DND-41 (cell line): ENCODE data around the gene CEMIP.

ENCODE experiments used
- ATAC-seq: fragments of 200-7000 bp; cut with Tn5 transposase; 3 replicates; pipeline ENCODE4 v1.9.1; 2021; ENCODE audit warnings: low read depth; ENCODE audit not compliant: insufficient read depth
- DNase-seq: peaks from one replicate; pipeline ENCODE4 v3.0.0-alpha.2; 2020
- H2AFZ ChIP-seq: 2 replicates; pipeline ENCODE4 v1.6.0; 2012; ENCODE audit warnings: low read depth, low read length
- H3K27ac ChIP-seq: 2 replicates; pipeline ENCODE4 v1.5.1; 2012; ENCODE audit warnings: low read length, inconsistent platforms
- H3K27me3 ChIP-seq: fragments of 200-600 bp; sonication (generic); 2 replicates; pipeline ENCODE4 v1.6.0; 2012; ENCODE audit warnings: low read length, mild to moderate bottlenecking, inconsistent platforms; ENCODE audit not compliant: insufficient read depth, poor library complexity
- H3K36me3 ChIP-seq: 2 replicates; pipeline ENCODE4 v1.5.1; 2012; ENCODE audit warnings: low read length, inconsistent platforms; ENCODE audit not compliant: insufficient read depth
- H3K4me1 ChIP-seq: 2 replicates; pipeline ENCODE4 v1.5.1; 2012; ENCODE audit warnings: mild to moderate bottlenecking, low read length; ENCODE audit not compliant: insufficient read depth
- H3K4me2 ChIP-seq: 2 replicates; pipeline ENCODE4 v1.6.0; 2012; ENCODE audit warnings: mild to moderate bottlenecking, moderate library complexity, low read length, inconsistent platforms; ENCODE audit not compliant: insufficient read depth
- H3K4me3 ChIP-seq, 2 experiments: fragments of 200-600 bp in 1 of 2; shearing (Covaris generic) in 1 of 2; 2 replicates each; pipeline ENCODE4 v1.5.1; 2012 to 2016; ENCODE audit warnings: inconsistent platforms in 2 of 2, low read length in 2 of 2, mild to moderate bottlenecking in 2 of 2, low read depth in 1 of 2, moderate library complexity in 1 of 2
- H3K79me2 ChIP-seq: 2 replicates; pipeline ENCODE4 v1.6.0; 2012; ENCODE audit warnings: low read length, inconsistent platforms; ENCODE audit not compliant: insufficient read depth
- H3K9ac ChIP-seq: 2 replicates; pipeline ENCODE4 v1.6.0; 2012; ENCODE audit warnings: low read depth, mild to moderate bottlenecking, inconsistent platforms, low read length, moderate library complexity
- H3K9me3 ChIP-seq: 2 replicates; pipeline ENCODE4 v1.5.1; 2012; ENCODE audit warnings: low read length, moderate library complexity, mild to moderate bottlenecking, inconsistent platforms; ENCODE audit not compliant: insufficient read depth, severe bottlenecking
- H4K20me1 ChIP-seq: 2 replicates; pipeline ENCODE4 v1.6.0; 2012; ENCODE audit warnings: low read length; ENCODE audit not compliant: insufficient read depth
- EZH2 ChIP-seq: IDR thresholded peaks from 3 replicates; pipeline ENCODE4 v1.6.1; 2012; ENCODE audit warnings: borderline replicate concordance, low read depth, mild to moderate bottlenecking, moderate library complexity, low read length, inconsistent platforms; ENCODE audit not compliant: severe bottlenecking
- TF ChIP-seq, protein P1 (sequence below): IDR thresholded peaks from 2 replicates; pipeline ENCODE4 v1.5.1; 2012; ENCODE audit warnings: borderline replicate concordance, low read length, moderate library complexity, mild to moderate bottlenecking; ENCODE audit not compliant: poor library complexity, severe bottlenecking; ENCODE audit errors: extremely low read depth

Gene CEMIP

DNA sequence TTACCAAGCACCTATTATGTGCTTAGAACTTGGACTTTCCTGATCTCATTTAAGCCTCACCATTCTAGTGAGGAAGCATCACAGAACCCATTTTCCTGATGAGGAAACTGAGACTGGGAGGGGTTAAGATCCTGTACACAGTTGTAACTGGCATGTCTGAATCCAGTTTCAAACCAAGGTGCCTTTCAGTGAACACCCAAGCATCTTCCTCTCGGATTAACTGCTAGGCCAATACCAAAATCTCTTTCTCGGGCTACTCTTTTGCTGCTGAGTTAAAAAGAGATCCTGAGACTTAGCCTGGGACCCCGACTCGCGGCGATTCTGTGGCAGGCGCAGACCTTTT lies 578 bp upstream of the CEMIP start:
- Histone ChIP-seq H3K36me3 (no peaks in the 10 kb centered on the region), H4K20me1 (peaks cover 2% of the 10 kb centered on the region; the same call in 1 of the 2 replicates), H3K4me1 (no peaks in the 10 kb centered on the region), H3K79me2 (no peaks in the 10 kb centered on the region), H3K4me3 (no peak overlapping the region), H3K27me3 (no peaks in the 10 kb centered on the region), H3K9ac (no peak overlapping the region), H3K4me2 (no peak overlapping the region), H3K27ac (no peak overlapping the region), H2AFZ (no peak overlapping the region), H3K9me3 (no peaks in the 10 kb centered on the region)
- TF ChIP-seq EZH2 = no peak
- TF ChIP-seq, protein P1, sequence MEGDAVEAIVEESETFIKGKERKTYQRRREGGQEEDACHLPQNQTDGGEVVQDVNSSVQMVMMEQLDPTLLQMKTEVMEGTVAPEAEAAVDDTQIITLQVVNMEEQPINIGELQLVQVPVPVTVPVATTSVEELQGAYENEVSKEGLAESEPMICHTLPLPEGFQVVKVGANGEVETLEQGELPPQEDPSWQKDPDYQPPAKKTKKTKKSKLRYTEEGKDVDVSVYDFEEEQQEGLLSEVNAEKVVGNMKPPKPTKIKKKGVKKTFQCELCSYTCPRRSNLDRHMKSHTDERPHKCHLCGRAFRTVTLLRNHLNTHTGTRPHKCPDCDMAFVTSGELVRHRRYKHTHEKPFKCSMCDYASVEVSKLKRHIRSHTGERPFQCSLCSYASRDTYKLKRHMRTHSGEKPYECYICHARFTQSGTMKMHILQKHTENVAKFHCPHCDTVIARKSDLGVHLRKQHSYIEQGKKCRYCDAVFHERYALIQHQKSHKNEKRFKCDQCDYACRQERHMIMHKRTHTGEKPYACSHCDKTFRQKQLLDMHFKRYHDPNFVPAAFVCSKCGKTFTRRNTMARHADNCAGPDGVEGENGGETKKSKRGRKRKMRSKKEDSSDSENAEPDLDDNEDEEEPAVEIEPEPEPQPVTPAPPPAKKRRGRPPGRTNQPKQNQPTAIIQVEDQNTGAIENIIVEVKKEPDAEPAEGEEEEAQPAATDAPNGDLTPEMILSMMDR = no peak
- no peak for DNase-seq
- no peak for ATAC-seq

GRCh38 chr15:80779658-80780415 lies 667 bp downstream of the CEMIP start:
- no peak for TF ChIP-seq EZH2
- TF ChIP-seq, protein P1 = no peak
- no peak for DNase-seq
- no peak overlapping the region for H3K9ac ChIP-seq

GRCh38 chr15:80780416-80781221 lies 1.4 kb downstream of the CEMIP start:
- no peak overlapping the region for H3K4me2 ChIP-seq
- H3K27me3 ChIP-seq = no peaks in the 10 kb centered on the region
- no peak for ATAC-seq

More at GRCh38 chr15:80779658-80780415, 667 bp downstream of the CEMIP start:
- Histone ChIP-seq H2AFZ (no peak overlapping the region), H3K27ac (no peak overlapping the region), H4K20me1 (peaks cover 5% of the 10 kb centered on the region; the same call in 1 of the 2 replicates), H3K27me3 (no peaks in the 10 kb centered on the region), H3K4me2 (no peak overlapping the region), H3K79me2 (no peaks in the 10 kb centered on the region), H3K4me3 (no peak overlapping the region), H3K36me3 (no peaks in the 10 kb centered on the region), H3K4me1 (no peaks in the 10 kb centered on the region), H3K9me3 (no peaks in the 10 kb centered on the region)
- no peak for ATAC-seq

More at GRCh38 chr15:80780416-80781221, 1.4 kb downstream of the CEMIP start:
- Histone ChIP-seq H3K9me3 (no peaks in the 10 kb centered on the region), H3K4me1 (no peaks in the 10 kb centered on the region), H3K27ac (no peak overlapping the region), H2AFZ (no peak overlapping the region), H3K79me2 (no peaks in the 10 kb centered on the region), H3K9ac (no peak overlapping the region), H3K4me3 (no peak overlapping the region), H3K36me3 (no peaks in the 10 kb centered on the region), H4K20me1 (peaks cover 5% of the 10 kb centered on the region; the same call in 1 of the 2 replicates)
- DNase-seq = no peak
- no peak for TF ChIP-seq EZH2
- TF ChIP-seq, protein P1 = no peak
